Epithelial cell of esophagus (primary cell): ENCODE measurements around the gene ZNF554.

Experiments used
- DNase-seq: peaks from one replicate; pipeline ENCODE4 v3.0.0; 2010; ENCODE audit warnings: low read depth
- H3K4me3 ChIP-seq: 2 replicates; pipeline ENCODE4 v1.5.1; 2011; ENCODE audit warnings: mild to moderate bottlenecking, low read length, control low read depth
- CTCF ChIP-seq: IDR thresholded peaks from 2 replicates; pipeline ENCODE4 v1.5.1; 2011; ENCODE audit warnings: low read depth, mild to moderate bottlenecking, low read length, control low read depth, inconsistent platforms; ENCODE audit not compliant: insufficient read depth; ENCODE audit errors: missing control alignments

ZNF554 gene

GRCh38 chr19:2840794-2841791 lies 21.4 kb downstream of the ZNF554 start, which contains the start of gene ZNF555:
TSS of gene ZNF555 (plus strand) at chr19:2841475. CDS start at chr19:2841573, 98 bp downstream.
- TF ChIP-seq CTCF: peak; percentile 43
- DNase-seq: peak; percentile 100
- peak within 1 kb of the TSS; percentile 75 for H3K4me3 ChIP-seq

- no peak for DNase-seq
- no peak for TF ChIP-seq CTCF
- peak overlapping the region; percentile 75 for H3K4me3 ChIP-seq
Measured at GRCh38 chr19:2841855-2842574, 22.3 kb downstream of the ZNF554 start.

DNA sequence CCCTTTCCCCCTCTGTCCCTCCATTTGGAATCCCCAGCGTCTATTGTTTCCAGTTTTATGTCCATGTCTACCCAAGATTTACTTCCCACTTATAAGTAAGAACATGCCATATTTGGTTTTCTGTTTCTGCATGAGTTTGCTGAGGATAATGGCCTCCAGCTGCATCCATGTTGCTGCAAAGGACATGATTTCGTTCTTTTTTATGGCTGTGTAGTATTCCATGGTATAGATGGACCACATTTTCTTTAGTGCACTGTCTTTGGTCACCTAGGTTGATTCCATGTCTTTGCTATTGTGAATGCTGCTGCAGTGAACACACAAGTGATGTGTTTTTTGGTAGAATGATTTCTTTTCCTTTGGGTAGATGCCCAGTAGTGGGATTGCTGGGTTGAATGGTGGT lies 25.4 kb downstream of the ZNF554 start:
- TF ChIP-seq CTCF: no peak
- no peak for DNase-seq
- no peak overlapping the region for H3K4me3 ChIP-seq

DNA sequence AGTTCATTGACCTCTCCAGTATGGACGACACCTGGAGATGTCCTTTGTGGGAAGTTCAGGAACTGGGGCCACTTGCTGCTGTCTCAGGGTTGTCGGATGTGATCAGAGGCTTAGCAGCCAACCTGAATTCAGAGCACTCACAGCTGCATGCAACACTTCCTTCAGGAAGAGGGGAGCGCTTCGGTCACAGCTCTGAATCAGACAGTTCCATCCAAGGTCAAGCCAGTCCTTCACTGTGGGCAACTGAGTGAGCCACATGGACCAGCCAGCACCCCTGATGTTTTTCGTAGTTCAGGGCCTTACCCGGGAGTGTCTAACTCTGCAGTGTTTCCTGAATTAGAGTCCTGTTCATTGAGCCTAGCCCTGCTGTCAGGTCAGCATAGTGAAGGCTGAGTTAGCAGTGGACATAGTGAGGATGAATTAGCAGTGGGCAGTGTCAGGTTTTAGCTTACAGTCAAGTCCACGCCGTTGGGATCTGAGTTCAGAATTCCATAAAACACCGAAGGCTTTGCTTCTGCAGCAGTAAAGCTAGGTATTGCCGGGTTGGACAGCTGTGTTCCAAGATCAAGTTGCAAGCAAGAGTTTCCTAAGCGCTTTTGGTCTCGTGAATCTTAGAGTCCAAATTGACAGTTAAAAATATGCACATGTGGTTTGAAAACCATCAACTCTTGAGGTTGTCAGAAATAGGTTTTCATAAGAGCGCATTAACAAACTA lies 26.7 kb downstream of the ZNF554 start:
- no peak for DNase-seq
- no peak for TF ChIP-seq CTCF
- H3K4me3 ChIP-seq: no peak overlapping the region

GRCh38 chr19:2847507-2847906 lies 27.8 kb downstream of the ZNF554 start:
- DNase-seq: no peak
- H3K4me3 ChIP-seq: no peak overlapping the region
- no peak for TF ChIP-seq CTCF

- no peak overlapping the region for H3K4me3 ChIP-seq
- no peak for TF ChIP-seq CTCF
- DNase-seq: no peak
Measured at GRCh38 chr19:2848616-2849015, 28.9 kb downstream of the ZNF554 start.
